Neural progenitor cell (in vitro differentiated cells): ENCODE measurements around the gene PER3.

Source experiments
- CTCF ChIP-seq: fragments of 200-600 bp; sonication (generic); IDR thresholded peaks from 2 replicates; pipeline ENCODE4 v1.5.1; 2017; ENCODE audit warnings: antibody characterized with exemption, mild to moderate bottlenecking
- EZH2 ChIP-seq: fragments of 200-600 bp; sonication (generic); IDR thresholded peaks from 2 replicates; pipeline ENCODE4 v1.6.1; 2017; ENCODE audit warnings: antibody characterized with exemption, mild to moderate bottlenecking, moderate library complexity
- EZH2phosphoT487 ChIP-seq: fragments of 200-600 bp; sonication (generic); IDR thresholded peaks from 2 replicates; pipeline ENCODE4 v1.6.1; 2017; ENCODE audit warnings: antibody characterized with exemption

- no peak for TF ChIP-seq CTCF
- TF ChIP-seq EZH2, result no peak
- no peak for TF ChIP-seq EZH2phosphoT487
These were observed 84.1 kb downstream of the PER3 start for GRCh38 chr1:7868070-7868780.
